SK-N-SH treated with all-trans-retinoic acid at 6 μM for 48 hours (cell line): ENCODE results near the gene MITF.

Experiments used
- RARB ChIP-seq: fragments of 250-450 bp; sonication (Bioruptor Pico); IDR thresholded peaks from 2 replicates; pipeline ENCODE4 v1.8.0; 2021; ENCODE audit warnings: mild to moderate bottlenecking, moderate library complexity
- ZC3H10 ChIP-seq: fragments of 250-450 bp; sonication (Bioruptor Pico); IDR thresholded peaks from 2 replicates; pipeline ENCODE4 v1.5.1; 2021; ENCODE audit warnings: mild to moderate bottlenecking, moderate library complexity
- ZNF565 ChIP-seq: fragments of 450-650 bp; formaldehyde crosslinking; conservative IDR thresholded peaks from 2 replicates; pipeline ENCODE4 v1.5.0; 2020; ENCODE audit warnings: low read depth, mild to moderate bottlenecking, moderate library complexity
- TF ChIP-seq, protein P1 (sequence below): fragments of 250-450 bp; sonication (Bioruptor Pico); IDR thresholded peaks from 2 replicates; pipeline ENCODE4 v1.8.0; 2020; ENCODE audit warnings: mild to moderate bottlenecking, moderate library complexity, borderline replicate concordance

DNA sequence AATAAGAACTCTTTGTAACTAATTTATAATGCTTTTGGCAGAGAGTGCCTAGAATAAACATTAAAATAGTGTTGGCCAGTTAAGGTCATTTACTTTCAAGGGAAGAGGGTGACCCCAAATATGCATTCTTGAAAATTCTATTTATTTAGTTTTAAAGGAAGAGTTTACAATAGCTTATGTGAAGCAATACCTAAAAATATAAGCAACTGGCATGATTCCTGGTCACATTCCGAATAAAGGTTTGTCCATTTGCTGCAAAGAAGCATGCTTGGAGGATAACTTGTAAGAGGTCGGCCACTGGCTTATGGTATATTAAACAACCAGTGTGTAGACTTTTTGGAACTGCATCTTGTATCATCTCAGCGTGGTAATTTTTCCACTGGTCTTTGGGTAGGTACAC is 10.2 kb downstream of the MITF start:
- TF ChIP-seq RARB (no peak), ZC3H10 (no peak), ZNF565 (no peak)
- TF ChIP-seq, protein P1, sequence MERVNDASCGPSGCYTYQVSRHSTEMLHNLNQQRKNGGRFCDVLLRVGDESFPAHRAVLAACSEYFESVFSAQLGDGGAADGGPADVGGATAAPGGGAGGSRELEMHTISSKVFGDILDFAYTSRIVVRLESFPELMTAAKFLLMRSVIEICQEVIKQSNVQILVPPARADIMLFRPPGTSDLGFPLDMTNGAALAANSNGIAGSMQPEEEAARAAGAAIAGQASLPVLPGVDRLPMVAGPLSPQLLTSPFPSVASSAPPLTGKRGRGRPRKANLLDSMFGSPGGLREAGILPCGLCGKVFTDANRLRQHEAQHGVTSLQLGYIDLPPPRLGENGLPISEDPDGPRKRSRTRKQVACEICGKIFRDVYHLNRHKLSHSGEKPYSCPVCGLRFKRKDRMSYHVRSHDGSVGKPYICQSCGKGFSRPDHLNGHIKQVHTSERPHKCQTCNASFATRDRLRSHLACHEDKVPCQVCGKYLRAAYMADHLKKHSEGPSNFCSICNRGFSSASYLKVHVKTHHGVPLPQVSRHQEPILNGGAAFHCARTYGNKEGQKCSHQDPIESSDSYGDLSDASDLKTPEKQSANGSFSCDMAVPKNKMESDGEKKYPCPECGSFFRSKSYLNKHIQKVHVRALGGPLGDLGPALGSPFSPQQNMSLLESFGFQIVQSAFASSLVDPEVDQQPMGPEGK (CRISPR knock-in tag), result no peak
